IPS DF 19.7 (cell line): ENCODE data around the gene TCEANC.
"Not testable (repeated sequence)": the region's sequence is repeated elsewhere in the genome, so short reads cannot be mapped to it uniquely, and the experiment has no call there.

Source experiments
- DNase-seq: peaks from one replicate; pipeline ENCODE4 v3.0.0-alpha.2; 2013; ENCODE audit warnings: low read depth, low spot score

Gene TCEANC

GRCh38 chrX:13658602-13659001 is 5.7 kb downstream of the TCEANC start:
- no peak for DNase-seq

GRCh38 chrX:13659063-13659462 is 6.1 kb downstream of the TCEANC start:
- no peak for DNase-seq

- DNase-seq: no peak
Measured at GRCh38 chrX:13661735-13662288, 8.9 kb downstream of the TCEANC start.

- no peak for DNase-seq
Measured at GRCh38 chrX:13662355-13662791, 9.4 kb downstream of the TCEANC start.

- no peak for DNase-seq
Measured at GRCh38 chrX:13664020-13664419, 11.1 kb downstream of the TCEANC start.

GRCh38 chrX:13666836-13667235 is 13.9 kb downstream of the TCEANC start:
- DNase-seq: no peak

- DNase-seq: no peak
Measured at GRCh38 chrX:13667919-13668318, 15.0 kb downstream of the TCEANC start.

- no peak for DNase-seq
Measured at GRCh38 chrX:13669246-13669737, 16.4 kb downstream of the TCEANC start.

- not testable (repeated sequence) for DNase-seq
Measured at GRCh38 chrX:13669755-13670154, 16.8 kb downstream of the TCEANC start.

GRCh38 chrX:13670197-13670596 is 17.3 kb downstream of the TCEANC start:
- no peak for DNase-seq

- no peak for DNase-seq
Measured at GRCh38 chrX:13673016-13673415, 20.1 kb downstream of the TCEANC start.

GRCh38 chrX:13676885-13677284 is 23.9 kb downstream of the TCEANC start:
- no peak for DNase-seq

GRCh38 chrX:13679700-13680099 is 26.8 kb downstream of the TCEANC start:
- DNase-seq: not testable (repeated sequence)

GRCh38 chrX:13681595-13681994 is 28.7 kb downstream of the TCEANC start:
- DNase-seq: no peak

GRCh38 chrX:13684361-13684760 is 31.4 kb downstream of the TCEANC start:
- DNase-seq: no peak

GRCh38 chrX:13685126-13685763 is 32.3 kb downstream of the TCEANC start:
- DNase-seq: no peak

- no peak for DNase-seq
Measured at GRCh38 chrX:13687203-13687602, 34.3 kb downstream of the TCEANC start.

- no peak for DNase-seq
Measured at GRCh38 chrX:13688384-13688957, 35.5 kb downstream of the TCEANC start.

GRCh38 chrX:13688958-13689740 is 36.2 kb downstream of the TCEANC start, which contains the start of gene RAB9A:
Gene RAB9A (plus strand): TSS chrX:13689128. CDS start chrX:13708747, 19,619 bp downstream.
- DNase-seq: no peak

- no peak for DNase-seq
Measured at GRCh38 chrX:13689741-13690211, 36.8 kb downstream of the TCEANC start.

GRCh38 chrX:13690836-13691235 is 37.9 kb downstream of the TCEANC start:
- no peak for DNase-seq

- DNase-seq: no peak
Measured at GRCh38 chrX:13691841-13692371, 39.0 kb downstream of the TCEANC start.
